HG03159 (cell line): Measurements from ENCODE around the gene IGF2BP2.

ENCODE experiments used
- ATAC-seq: cut with Tn5 transposase; IDR thresholded peaks from one replicate; pipeline ENCODE4 v1.9.1; 2021; ENCODE audit warnings: mild to moderate bottlenecking, moderate library complexity; ENCODE audit not compliant: unreplicated experiment

The IGF2BP2 gene

GRCh38 chr3:185739264-185739701 is 85.6 kb downstream of the IGF2BP2 start:
- no peak for ATAC-seq

GRCh38 chr3:185737740-185738680 is 86.8 kb downstream of the IGF2BP2 start:
- ATAC-seq: no peak

GRCh38 chr3:185737020-185737419 is 87.8 kb downstream of the IGF2BP2 start:
- ATAC-seq: no peak

- ATAC-seq: no peak
Observed at GRCh38 chr3:185734725-185735096, 90.1 kb downstream of the IGF2BP2 start.

GRCh38 chr3:185733980-185734724 is 90.7 kb downstream of the IGF2BP2 start:
- ATAC-seq: no peak

- ATAC-seq: no peak
Observed at GRCh38 chr3:185732782-185733181, 92.1 kb downstream of the IGF2BP2 start.

GRCh38 chr3:185730550-185730949 is 94.3 kb downstream of the IGF2BP2 start:
- ATAC-seq: no peak

- ATAC-seq: no peak
Observed at GRCh38 chr3:185729337-185730055, 95.3 kb downstream of the IGF2BP2 start.

- no peak for ATAC-seq
Observed at GRCh38 chr3:185728630-185729336, 96.1 kb downstream of the IGF2BP2 start.

GRCh38 chr3:185727873-185728272 is 97.0 kb downstream of the IGF2BP2 start:
- ATAC-seq: no peak

GRCh38 chr3:185726254-185726967 is 98.4 kb downstream of the IGF2BP2 start:
- no peak for ATAC-seq

GRCh38 chr3:185724761-185725160 is 100.1 kb downstream of the IGF2BP2 start:
- no peak for ATAC-seq

GRCh38 chr3:185724251-185724650 is 100.6 kb downstream of the IGF2BP2 start:
- ATAC-seq: no peak

- no peak for ATAC-seq
Observed at GRCh38 chr3:185722881-185723280, 102.0 kb downstream of the IGF2BP2 start.

GRCh38 chr3:185721970-185722369 is 102.9 kb downstream of the IGF2BP2 start:
- ATAC-seq: no peak

- ATAC-seq: no peak
Observed at GRCh38 chr3:185720326-185720725, 104.5 kb downstream of the IGF2BP2 start.

GRCh38 chr3:185718736-185719593 is 105.9 kb downstream of the IGF2BP2 start:
- ATAC-seq: no peak

GRCh38 chr3:185717627-185718402 is 107.0 kb downstream of the IGF2BP2 start:
- ATAC-seq: no peak
